ENCODE results near the gene ZMIZ1. TPM values are rescaled to one million over a fixed set of nuclear protein-coding genes. Genes with fewer than 3 reads are reported as not detected.

Gene ZMIZ1
- total RNA-seq, 1 experiment from 2014 or later = 34.2 TPM

GRCh38 chr10:79223091-79224048, 154.6 kb downstream of the ZMIZ1 start:
- H3K27ac ChIP-seq (ENCODE audit: low read length) = no peak overlapping the region
- in situ Hi-C loops (cut with HindIII; ENCODE audit: low pct_unique_long_range_greater_than_20kb, low sequenced_read_pairs) (no loop called here), intact Hi-C loops (cut with micrococcal nuclease; ENCODE audit: unreplicated experiment) (no loop called here)
- no peaks in the 10 kb centered on the region for H3K9me3 ChIP-seq (ENCODE audit: control insufficient read depth, insufficient read depth, low read depth, low read length)
- no peaks in the 10 kb centered on the region for H3K27me3 ChIP-seq (ENCODE audit: control insufficient read depth, insufficient read depth, low read length)
- no peaks in the 10 kb centered on the region for H3K4me1 ChIP-seq (ENCODE audit: control insufficient read depth, insufficient read depth, low read length)
- ChIA-PET CTCF (interaction anchor here (0.8 kb wide), 1 partner anchor 1418 kb away, joined by 3 read pairs; no protein-coding TSS in a partner anchor), POLR2A (no interaction called here)
- DNase-seq (ENCODE audit: low read depth, low spot score) = no peak
- no TSS peak for BruUV-seq (replicated peaks)
- H3K36me3 ChIP-seq (ENCODE audit: control insufficient read depth, insufficient read depth, low read length) = no peaks in the 10 kb centered on the region
- no peak overlapping the region for H3K4me3 ChIP-seq (ENCODE audit: low read depth in 2 of 2, low read length in 2 of 2)
- no peak for TF ChIP-seq POLR2AphosphoS5 (IDR thresholded peaks at IDR 0.05; ENCODE audit: low read depth, low read length)
- TF ChIP-seq SIN3A (IDR thresholded peaks at IDR 0.05; ENCODE audit: borderline replicate concordance, insufficient read depth, low read depth, low read length) = no peak
- TF ChIP-seq CTCF (IDR thresholded peaks at IDR 0.05) = no peak
- TF ChIP-seq TCF7L2 (IDR thresholded peaks at IDR 0.05; ENCODE audit: low read depth, low read length) = no peak
- TF ChIP-seq REST (IDR thresholded peaks at IDR 0.05; ENCODE audit: insufficient read depth in 1 of 2, low read depth in 2 of 2, low read length in 1 of 2) = no peak
- no peak for ATAC-seq

- ChIA-PET POLR2A (no interaction called here), CTCF (no interaction called here)
- Histone ChIP-seq H3K4me1 (ENCODE audit: control insufficient read depth, insufficient read depth, low read length) (no peaks in the 10 kb centered on the region), H3K9me3 (ENCODE audit: control insufficient read depth, insufficient read depth, low read depth, low read length) (no peaks in the 10 kb centered on the region), H3K36me3 (ENCODE audit: control insufficient read depth, insufficient read depth, low read length) (no peaks in the 10 kb centered on the region), H3K27me3 (ENCODE audit: control insufficient read depth, insufficient read depth, low read length) (no peaks in the 10 kb centered on the region), H3K4me3 (ENCODE audit: low read depth in 2 of 2, low read length in 2 of 2) (no peak overlapping the region), H3K27ac (ENCODE audit: low read length) (no peak overlapping the region)
- no peak for TF ChIP-seq SIN3A (IDR thresholded peaks at IDR 0.05; ENCODE audit: borderline replicate concordance, insufficient read depth, low read depth, low read length)
- TF ChIP-seq CTCF (IDR thresholded peaks at IDR 0.05) = no peak
- no peak for TF ChIP-seq TCF7L2 (IDR thresholded peaks at IDR 0.05; ENCODE audit: low read depth, low read length)
- no peak for TF ChIP-seq REST (IDR thresholded peaks at IDR 0.05; ENCODE audit: insufficient read depth in 1 of 2, low read depth in 2 of 2, low read length in 1 of 2)
- TF ChIP-seq POLR2AphosphoS5 (IDR thresholded peaks at IDR 0.05; ENCODE audit: low read depth, low read length) = no peak
- intact Hi-C loops (cut with micrococcal nuclease; ENCODE audit: unreplicated experiment) (no loop called here), in situ Hi-C loops (cut with HindIII; ENCODE audit: low pct_unique_long_range_greater_than_20kb, low sequenced_read_pairs) (no loop called here)
- no peak for DNase-seq (ENCODE audit: low read depth, low spot score)
- no TSS peak for BruUV-seq (replicated peaks)
- no peak for ATAC-seq
Observed at GRCh38 chr10:79224263-79224949, 155.6 kb downstream of the ZMIZ1 start.
